Measurements from ENCODE around the gene KCNG2. TPM values are rescaled to one million over a fixed set of nuclear protein-coding genes. Genes with fewer than 3 reads are reported as not detected.

The KCNG2 gene
- total and polyA plus RNA-seq, 2 of the 8 experiments (the other 6 are each of a cell fraction or from before 2014, with no cell fraction given) = 0.19 to 0.74 TPM

- TF ChIP-seq POLR2AphosphoS5 (IDR thresholded peaks at IDR 0.05; ENCODE audit: low read depth, low read length) (no peak), ATF2 (IDR thresholded peaks at IDR 0.05; ENCODE audit: low read length) (no peak), SUZ12 (IDR thresholded peaks at IDR 0.05; ENCODE audit: low read length) (no peak)
Observed at GRCh38 chr18:79867666-79868065, 69.9 kb downstream of the KCNG2 start (continued).

Measured in H1 (cell line).